Activated CD4-positive, alpha-beta memory T cell treated with anti-CD3 and anti-CD28 coated beads for 36 hours (primary cell): ENCODE data around the gene FMN1. TPM values are rescaled to one million over a fixed set of nuclear protein-coding genes. Genes with fewer than 3 reads are reported as not detected.

Experiments used
- CTCF ChIA-PET: fragments of 350-600 bp; sonication (Branson Sonifier 250); formaldehyde crosslinking; loops from one replicate; lab custom pipeline; 2021; ENCODE audit warnings: antibody characterized with exemption, inconsistent platforms; lab: Charles Lee
- POLR2A ChIA-PET: fragments of 350-600 bp; sonication (Branson Sonifier 250); formaldehyde crosslinking; loops from one replicate; lab custom pipeline; 2021; ENCODE audit warnings: antibody characterized with exemption; lab: Charles Lee
- DNase-seq: peaks from one replicate; pipeline ENCODE4 v3.0.0-alpha.2; 2020
- H3K27ac Mint-ChIP-seq: one replicate; pipeline ENCODE4 v1.8.0; 2021; ENCODE audit warnings: mixed read lengths
- H3K27me3 Mint-ChIP-seq: one replicate; pipeline ENCODE4 v1.8.0; 2021; ENCODE audit warnings: mixed read lengths
- H3K36me3 Mint-ChIP-seq: one replicate; pipeline ENCODE4 v1.8.0; 2021; ENCODE audit warnings: mixed read lengths
- H3K4me1 Mint-ChIP-seq: one replicate; pipeline ENCODE4 v1.8.0; 2021; ENCODE audit warnings: low read depth, mixed read lengths
- H3K4me3 Mint-ChIP-seq: one replicate; pipeline ENCODE4 v1.8.0; 2021; ENCODE audit warnings: mild to moderate bottlenecking, mixed read lengths
- H3K9me3 Mint-ChIP-seq: one replicate; pipeline ENCODE4 v1.8.0; 2021; ENCODE audit warnings: mixed read lengths
- intact Hi-C: fragments of 100-400 bp; cut with micrococcal nuclease; formaldehyde crosslinking; loops from one replicate; pipeline ENCODE4 v1.15.1; 2023
- total RNA-seq, 2 experiments: library from RNA; stranded (reverse); gene quantifications; one replicate each; pipeline ENCODE4 v1.2.3, GENCODE V29; 2021

The FMN1 gene
- total RNA-seq, 2 experiments from 2014 or later = 0.05 TPM; not detected in 1

GRCh38 chr15:33095641-33096040 is 98.9 kb downstream of the FMN1 start:
- no peak for DNase-seq
- Mint-ChIP-seq H3K27ac (no peak overlapping the region), H3K36me3 (no peaks in the 10 kb centered on the region), H3K4me3 (no peak overlapping the region), H3K4me1 (peaks cover 3% of the 10 kb centered on the region), H3K9me3 (no peaks in the 10 kb centered on the region), H3K27me3 (peaks cover 1% of the 10 kb centered on the region)
- CTCF ChIA-PET = interaction anchor here (1.5 kb wide), 1 partner anchor 9 kb away, joined by 6 read pairs; no protein-coding TSS in a partner anchor
- POLR2A ChIA-PET = no interaction called here
- intact Hi-C loops = no loop called here

DNA sequence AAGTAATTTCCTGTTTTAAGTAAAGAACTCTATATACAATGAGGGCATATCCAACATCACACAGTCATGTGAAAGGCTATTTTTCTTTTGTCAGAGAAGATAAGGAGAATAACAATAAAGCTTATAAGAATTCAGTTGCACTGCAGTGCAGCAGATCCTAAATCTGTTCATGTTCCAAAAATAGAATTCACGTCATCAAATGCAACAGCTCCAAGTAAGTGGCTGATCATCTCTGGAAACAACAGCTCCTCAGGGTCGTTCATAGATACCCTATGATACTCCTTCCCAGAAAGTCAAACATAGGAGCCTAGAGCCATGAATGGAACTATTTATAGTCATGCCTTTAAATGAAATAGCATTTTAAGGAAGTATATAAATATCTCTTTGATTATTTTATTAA is 100.2 kb downstream of the FMN1 start:
- Mint-ChIP-seq H3K9me3 (no peaks in the 10 kb centered on the region), H3K36me3 (no peaks in the 10 kb centered on the region), H3K4me1 (peaks cover 3% of the 10 kb centered on the region), H3K4me3 (no peak overlapping the region), H3K27me3 (peaks cover 1% of the 10 kb centered on the region), H3K27ac (no peak overlapping the region)
- DNase-seq = no peak
- ChIA-PET CTCF (interaction anchor here (0.7 kb wide), 1 partner anchor 43 kb away, joined by 3 read pairs; no protein-coding TSS in a partner anchor), POLR2A (no interaction called here)
- intact Hi-C loops = no loop called here

DNA sequence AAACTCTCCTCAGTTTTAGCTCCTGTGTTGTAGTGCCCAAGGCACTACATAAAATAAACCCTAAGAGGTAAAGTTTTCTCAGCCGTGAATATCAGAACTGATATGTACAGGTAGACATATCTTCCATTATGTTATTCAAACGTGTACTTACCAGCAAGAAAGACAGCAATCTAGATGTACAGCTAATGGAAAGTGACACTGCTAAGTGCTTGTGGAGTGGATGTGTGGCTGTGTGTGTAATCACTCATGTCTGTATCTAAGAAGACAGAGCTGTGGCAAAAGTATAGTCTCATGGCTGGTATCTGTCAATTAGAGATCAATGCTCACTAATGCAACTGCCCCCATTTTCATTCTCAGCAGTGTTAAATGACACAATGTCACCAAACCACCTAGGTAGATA is 101.3 kb downstream of the FMN1 start:
- H3K27ac Mint-ChIP-seq = no peak overlapping the region
- H3K27me3 Mint-ChIP-seq = peaks cover 1% of the 10 kb centered on the region
- DNase-seq = no peak
- POLR2A ChIA-PET = no interaction called here
- intact Hi-C loops = no loop called here
- H3K4me3 Mint-ChIP-seq = no peak overlapping the region
- H3K4me1 Mint-ChIP-seq = peaks cover 3% of the 10 kb centered on the region
- no peaks in the 10 kb centered on the region for H3K36me3 Mint-ChIP-seq
- H3K9me3 Mint-ChIP-seq = no peaks in the 10 kb centered on the region
- CTCF ChIA-PET = interaction anchor here (0.7 to 1.0 kb wide), 2 partner anchors 27 to 39 kb away, joined by 3 read pairs; no protein-coding TSS in a partner anchor

DNA sequence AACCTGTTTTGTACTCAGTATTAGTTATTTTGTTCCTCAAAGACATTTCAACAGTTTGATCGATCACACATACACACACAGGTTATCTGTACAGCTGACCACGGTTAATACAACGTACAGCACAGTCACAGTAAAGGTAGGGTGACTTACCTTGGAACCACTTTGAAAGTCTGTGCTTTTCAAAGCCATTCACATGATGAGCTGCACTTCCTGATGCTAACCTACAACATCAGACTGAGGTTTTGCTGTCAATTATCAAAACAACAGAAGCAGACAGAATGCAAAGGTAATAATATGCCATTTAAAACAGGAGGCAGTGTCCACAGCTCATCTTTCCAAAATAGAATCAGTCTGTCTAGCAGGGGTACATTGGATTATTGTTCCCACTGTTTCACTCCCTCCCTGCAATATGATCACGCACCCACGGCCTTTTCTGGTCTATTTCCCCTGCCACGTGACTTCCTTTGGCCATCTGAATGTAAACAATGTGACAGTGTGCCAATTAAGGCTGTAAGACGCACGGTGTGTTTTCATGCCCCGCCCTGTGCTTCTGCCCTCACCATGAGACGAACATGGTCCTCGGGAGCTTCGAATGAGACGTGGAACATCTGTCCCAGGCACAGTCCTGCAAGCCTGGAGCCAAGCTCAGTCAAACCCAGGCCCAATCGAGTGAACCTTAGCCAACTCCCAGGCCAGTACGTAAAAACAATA is 102.4 kb downstream of the FMN1 start:
- Mint-ChIP-seq H3K27me3 (peaks cover 1% of the 10 kb centered on the region), H3K4me3 (no peak overlapping the region), H3K36me3 (no peaks in the 10 kb centered on the region), H3K27ac (no peak overlapping the region), H3K9me3 (no peaks in the 10 kb centered on the region), H3K4me1 (peaks cover 3% of the 10 kb centered on the region)
- POLR2A ChIA-PET = no interaction called here
- no peak for DNase-seq
- CTCF ChIA-PET = interaction anchor here (0.7 to 1.5 kb wide), 3 partner anchors 28 to 608 kb away, joined by 3 to 5 read pairs (median 3); no protein-coding TSS in a partner anchor
- intact Hi-C loops = no loop called here

DNA sequence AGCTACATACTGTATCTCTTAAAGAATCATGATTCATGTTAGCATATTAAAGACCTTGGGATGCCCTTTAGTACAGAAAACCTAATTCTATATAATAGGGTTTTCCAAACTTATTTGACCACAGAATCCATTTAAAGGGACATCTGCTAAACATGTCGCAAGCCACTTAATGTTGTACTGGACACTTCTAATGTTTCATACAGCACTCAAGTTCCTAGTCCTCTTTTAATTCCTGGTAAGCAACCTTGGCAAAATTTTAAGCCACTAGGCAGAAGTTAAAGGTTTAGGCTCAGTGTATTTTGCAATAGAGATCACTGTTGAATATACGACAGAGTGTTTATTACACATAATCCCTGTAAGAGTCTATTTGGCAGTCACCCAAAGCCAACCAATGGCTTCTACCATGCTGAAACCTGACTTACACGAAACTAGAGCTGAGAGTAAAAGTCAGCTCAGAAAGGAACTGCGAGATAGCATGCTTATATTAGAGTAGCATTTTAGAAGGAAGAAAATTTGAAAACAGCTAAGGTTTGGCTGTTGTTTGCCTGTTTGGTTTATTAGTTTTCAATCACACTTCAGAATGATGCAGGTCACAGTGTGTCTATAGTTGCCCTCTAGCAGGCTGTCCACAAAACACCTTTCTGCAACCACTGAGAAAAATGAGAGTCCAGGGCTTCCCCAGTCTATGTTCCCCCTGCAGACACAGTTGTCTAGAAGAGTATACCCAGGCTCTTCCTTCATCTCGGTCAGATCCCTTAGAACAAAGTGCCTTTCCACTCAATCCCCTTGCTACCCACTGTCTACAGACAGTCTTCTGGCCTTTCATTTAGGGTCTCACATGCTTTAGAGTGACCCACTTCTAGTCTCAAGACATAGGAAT is 104.4 kb downstream of the FMN1 start:
- Mint-ChIP-seq H3K4me3 (no peak overlapping the region), H3K27me3 (peaks cover 3% of the 10 kb centered on the region), H3K36me3 (no peaks in the 10 kb centered on the region), H3K27ac (no peak overlapping the region), H3K4me1 (peaks cover 3% of the 10 kb centered on the region), H3K9me3 (no peaks in the 10 kb centered on the region)
- CTCF ChIA-PET = interaction anchor here (1.2 to 1.7 kb wide), 2 partner anchors 42 to 610 kb away, joined by 5 to 6 read pairs; no protein-coding TSS in a partner anchor
- intact Hi-C loops = no loop called here
- DNase-seq = no peak
- POLR2A ChIA-PET = no interaction called here

- DNase-seq = no peak
- Mint-ChIP-seq H3K27me3 (peaks cover 3% of the 10 kb centered on the region), H3K4me3 (no peak overlapping the region), H3K27ac (no peak overlapping the region), H3K4me1 (peaks cover 3% of the 10 kb centered on the region), H3K36me3 (no peaks in the 10 kb centered on the region), H3K9me3 (no peaks in the 10 kb centered on the region)
- intact Hi-C loops = no loop called here
- ChIA-PET POLR2A (no interaction called here), CTCF (interaction anchor here (1.2 to 1.7 kb wide), 2 partner anchors 43 to 611 kb away, joined by 5 to 6 read pairs; no protein-coding TSS in a partner anchor)
Observed at GRCh38 chr15:33089165-33089877, 105.2 kb downstream of the FMN1 start.

DNA sequence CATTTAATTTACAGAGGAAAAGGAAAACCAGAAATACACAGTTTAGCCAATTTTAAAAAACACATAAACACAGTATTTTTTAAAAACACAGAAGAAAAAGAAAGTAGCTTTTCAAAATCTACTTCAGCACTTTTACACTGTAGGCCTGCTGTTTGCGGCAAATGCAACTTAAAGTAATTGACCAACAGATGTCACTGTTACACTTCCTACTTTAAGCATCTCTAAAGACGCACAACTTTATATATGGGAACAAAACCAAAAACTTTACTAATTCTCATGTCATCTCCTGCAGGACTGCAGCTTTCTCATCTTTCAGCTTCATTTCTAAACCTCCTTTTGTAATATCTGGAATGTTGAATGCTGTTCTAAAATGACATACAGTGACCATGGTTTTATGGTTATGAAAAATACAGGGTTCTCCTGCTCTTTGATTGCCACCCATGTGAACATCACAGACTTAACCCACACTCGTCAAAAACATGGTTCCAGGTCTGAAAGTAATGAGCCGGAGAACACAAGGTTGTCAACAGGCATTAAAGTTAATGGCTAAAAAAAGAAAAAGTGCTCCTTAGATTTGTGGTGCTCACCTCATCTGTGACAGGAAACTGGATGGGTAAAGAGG is 107.9 kb downstream of the FMN1 start:
- peaks cover 1% of the 10 kb centered on the region for H3K27me3 Mint-ChIP-seq
- no peak overlapping the region for H3K27ac Mint-ChIP-seq
- H3K4me3 Mint-ChIP-seq = no peak overlapping the region
- H3K36me3 Mint-ChIP-seq = no peaks in the 10 kb centered on the region
- ChIA-PET POLR2A (no interaction called here), CTCF (interaction anchor here (0.5 to 2.5 kb wide), 18 partner anchors 10 to 778 kb away, joined by 3 to 29 read pairs (median 3); no protein-coding TSS in a partner anchor)
- no peaks in the 10 kb centered on the region for H3K9me3 Mint-ChIP-seq
- no peaks in the 10 kb centered on the region for H3K4me1 Mint-ChIP-seq
- intact Hi-C loops = loop anchor here (1.0 to 2.0 kb wide), 2 partner anchors 46 to 614 kb away; no protein-coding TSS in a partner anchor
- no peak for DNase-seq

DNA sequence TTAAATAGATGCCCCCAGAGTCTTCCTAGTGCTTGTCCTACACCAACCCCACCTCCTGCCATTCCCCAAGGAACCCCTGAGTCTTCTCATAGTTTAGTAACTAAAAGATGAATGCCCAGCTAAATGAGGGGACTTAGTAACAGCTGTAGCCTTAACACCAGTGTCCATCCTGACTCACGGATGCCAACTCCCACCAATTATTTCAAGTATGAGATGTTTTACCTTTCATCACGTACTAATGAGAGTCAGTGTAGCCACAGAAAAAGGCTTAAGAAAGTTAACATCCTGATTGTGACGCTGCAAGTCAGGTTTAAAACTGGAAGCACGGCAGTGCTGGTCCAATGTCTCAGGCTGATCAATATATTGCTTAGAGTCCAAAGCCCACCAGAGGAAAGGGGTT is 109.9 kb downstream of the FMN1 start:
- CTCF ChIA-PET = interaction anchor here (1.1 kb wide), 1 partner anchor 25 kb away, joined by 3 read pairs; no protein-coding TSS in a partner anchor
- POLR2A ChIA-PET = no interaction called here
- Mint-ChIP-seq H3K27me3 (peaks cover 1% of the 10 kb centered on the region), H3K9me3 (no peaks in the 10 kb centered on the region), H3K36me3 (no peaks in the 10 kb centered on the region), H3K27ac (no peak overlapping the region), H3K4me3 (no peak overlapping the region), H3K4me1 (no peaks in the 10 kb centered on the region)
- intact Hi-C loops = no loop called here
- DNase-seq = no peak

DNA sequence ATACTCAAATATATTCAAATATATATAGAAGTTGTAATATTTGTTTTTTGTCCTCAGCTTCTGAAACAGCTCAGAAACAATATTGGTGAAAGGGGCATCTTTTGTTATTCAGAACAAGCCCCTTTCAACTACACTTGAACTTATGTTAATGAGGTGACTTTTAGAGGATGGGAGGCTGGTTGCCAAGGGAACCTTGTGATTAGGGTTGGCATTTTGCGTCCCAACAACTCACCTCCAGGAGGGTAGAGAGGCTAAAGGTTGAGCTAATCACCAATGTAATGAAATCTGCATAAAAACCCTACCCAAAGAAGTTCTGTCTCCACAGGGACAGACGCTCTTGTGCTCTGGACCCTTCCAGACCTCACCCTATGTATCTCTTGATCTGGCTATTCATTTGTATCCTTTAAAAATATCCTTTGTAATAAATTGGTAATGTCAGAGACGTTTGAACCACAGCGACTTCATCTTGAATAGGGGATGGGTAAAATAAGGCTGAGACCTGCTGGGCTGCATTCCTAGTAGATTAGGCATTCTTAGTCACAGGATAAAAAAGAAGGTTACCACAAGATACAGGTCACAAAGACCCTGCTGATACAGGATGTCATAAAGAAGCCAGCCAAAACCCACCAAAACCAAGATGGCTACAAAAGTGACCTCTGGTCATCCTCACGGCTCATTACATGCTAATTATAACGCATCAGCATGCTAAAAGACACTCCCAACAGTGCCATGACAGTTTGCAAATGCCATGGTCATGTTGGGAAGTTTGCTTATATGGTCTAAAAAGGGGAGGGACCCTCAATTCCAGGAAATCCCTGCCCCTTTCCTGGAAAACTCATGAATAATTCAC is 111.1 kb downstream of the FMN1 start:
- Mint-ChIP-seq H3K9me3 (no peaks in the 10 kb centered on the region), H3K27ac (no peak overlapping the region), H3K4me1 (no peaks in the 10 kb centered on the region), H3K27me3 (peaks cover 1% of the 10 kb centered on the region), H3K4me3 (no peak overlapping the region), H3K36me3 (no peaks in the 10 kb centered on the region)
- DNase-seq = no peak
- ChIA-PET POLR2A (no interaction called here), CTCF (no interaction called here)
- intact Hi-C loops = no loop called here

DNA sequence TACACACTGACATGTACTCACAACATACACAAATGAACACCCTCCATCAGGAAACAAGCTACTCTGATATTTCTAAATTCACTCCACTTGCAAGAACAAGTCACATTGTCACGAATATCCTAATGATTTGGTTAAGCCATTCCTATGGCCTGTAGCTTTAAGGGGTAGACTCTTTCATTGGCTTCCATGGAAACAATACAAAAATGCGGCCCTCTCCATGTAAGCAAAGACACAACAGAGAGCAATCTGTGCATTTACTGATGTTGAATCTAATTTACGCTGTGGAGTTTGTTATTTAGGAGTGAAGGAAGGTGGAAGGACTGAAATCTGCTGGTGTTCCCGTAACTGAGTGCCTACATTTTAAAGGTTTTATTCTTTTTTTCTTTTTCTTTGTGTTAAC is 114.5 kb downstream of the FMN1 start:
- H3K4me1 Mint-ChIP-seq = no peaks in the 10 kb centered on the region
- H3K27me3 Mint-ChIP-seq = peaks cover 1% of the 10 kb centered on the region
- intact Hi-C loops = no loop called here
- CTCF ChIA-PET = no interaction called here
- POLR2A ChIA-PET = no interaction called here
- no peaks in the 10 kb centered on the region for H3K9me3 Mint-ChIP-seq
- H3K36me3 Mint-ChIP-seq = no peaks in the 10 kb centered on the region
- H3K27ac Mint-ChIP-seq = no peak overlapping the region
- no peak overlapping the region for H3K4me3 Mint-ChIP-seq
- no peak for DNase-seq

DNA sequence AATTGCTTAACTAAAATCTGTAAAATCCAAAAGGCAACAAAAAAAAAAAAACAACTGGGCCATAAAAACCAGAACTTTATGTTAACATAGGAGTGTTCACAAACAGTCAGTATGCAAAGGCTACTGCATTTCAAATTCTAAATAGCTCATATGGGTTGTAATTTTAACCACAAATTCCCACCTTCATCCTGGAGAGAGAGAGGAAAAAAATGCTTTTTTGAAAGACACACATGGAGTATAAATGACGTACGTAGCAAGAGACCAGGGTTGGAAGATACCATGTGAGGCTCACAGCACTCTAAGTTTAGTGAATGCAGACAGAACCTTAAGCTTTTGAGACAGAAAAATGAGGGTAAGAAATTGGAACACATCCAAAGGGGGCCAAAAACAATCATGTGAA is 115.9 kb downstream of the FMN1 start:
- Mint-ChIP-seq H3K27ac (no peak overlapping the region), H3K9me3 (no peaks in the 10 kb centered on the region), H3K36me3 (no peaks in the 10 kb centered on the region), H3K27me3 (peaks cover 3% of the 10 kb centered on the region), H3K4me3 (no peak overlapping the region), H3K4me1 (no peaks in the 10 kb centered on the region)
- DNase-seq = no peak
- intact Hi-C loops = no loop called here
- CTCF ChIA-PET = no interaction called here
- POLR2A ChIA-PET = interaction anchor here (1.0 kb wide), 1 partner anchor 601 kb away, joined by 3 read pairs; no protein-coding TSS in a partner anchor
